Smooth muscle cell (in vitro differentiated cells): ENCODE data around the gene TRAF7. TPM values are rescaled to one million over a fixed set of nuclear protein-coding genes. Genes with fewer than 3 reads are reported as not detected.

Experiments
- DNase-seq: peaks from one replicate; lab custom pipeline; 2025; ENCODE audit not compliant: unreplicated experiment; lab: John Stamatoyannopoulos, UW
- H2AFZ ChIP-seq: fragments of 200-600 bp; sonication (generic); 2 replicates; pipeline ENCODE4 v1.6.0; 2016; ENCODE audit warnings: antibody characterized with exemption, low read depth, mild to moderate bottlenecking
- H3F3A ChIP-seq: fragments of 200-600 bp; sonication (generic); 2 replicates; pipeline ENCODE4 v1.6.0; 2017; ENCODE audit warnings: antibody characterized with exemption, low read depth
- H3K27ac ChIP-seq: fragments of 200-600 bp; sonication (generic); 2 replicates; pipeline ENCODE4 v1.5.1; 2016; ENCODE audit warnings: low read depth, mild to moderate bottlenecking
- H3K27me3 ChIP-seq: fragments of 200-600 bp; sonication (generic); 2 replicates; pipeline ENCODE4 v1.6.1; 2016; ENCODE audit warnings: low read depth, mild to moderate bottlenecking
- H3K36me3 ChIP-seq: fragments of 200-600 bp; sonication (generic); 2 replicates; pipeline ENCODE4 v1.5.1; 2016; ENCODE audit warnings: low read depth
- H3K4me1 ChIP-seq: fragments of 200-600 bp; sonication (generic); 2 replicates; pipeline ENCODE4 v1.5.1; 2016; ENCODE audit warnings: low read depth
- H3K4me2 ChIP-seq: fragments of 200-600 bp; sonication (generic); 2 replicates; pipeline ENCODE4 v1.6.0; 2016; ENCODE audit warnings: mild to moderate bottlenecking
- H3K4me3 ChIP-seq: fragments of 200-600 bp; sonication (generic); 2 replicates; pipeline ENCODE4 v1.5.1; 2016; ENCODE audit warnings: mild to moderate bottlenecking
- H3K79me2 ChIP-seq: fragments of 200-600 bp; sonication (generic); 2 replicates; pipeline ENCODE4 v1.6.0; 2016; ENCODE audit warnings: low read depth, mild to moderate bottlenecking
- H3K9ac ChIP-seq: fragments of 200-600 bp; sonication (generic); 2 replicates; pipeline ENCODE4 v1.6.0; 2016; ENCODE audit warnings: low read depth
- H3K9me3 ChIP-seq: fragments of 200-600 bp; sonication (generic); replicated peaks from 2 replicates; pipeline ENCODE4 v1.5.1; 2016; ENCODE audit warnings: low read depth
- H4K20me1 ChIP-seq: fragments of 200-600 bp; sonication (generic); 2 replicates; pipeline ENCODE4 v1.6.0; 2016; ENCODE audit warnings: low read depth
- CTCF ChIP-seq: fragments of 200-600 bp; sonication (generic); IDR thresholded peaks from 2 replicates; pipeline ENCODE4 v1.5.1; 2017; ENCODE audit warnings: borderline replicate concordance, mild to moderate bottlenecking, antibody characterized with exemption; ENCODE audit not compliant: insufficient read depth, poor library complexity, severe bottlenecking
- WGBS: methylation state at CpG from one replicate; pipeline ENCODE4 v1.1.7; 2016; ENCODE audit warnings: low lambda C conversion rate; 5-methylcytosine and 5-hydroxymethylcytosine counted together
- polyA plus RNA-seq: library from polyadenylated mRNA; unstranded; fragments of >200 nt; fragmentation: Nextera tagmentation; extraction: Ambion mirVana; gene quantifications from 2 replicates; pipeline ENCODE4 v1.2.1, GENCODE V29; 2016
- total RNA-seq: library from RNA; depleted of rRNA; stranded (reverse); fragments of >200 nt; gene quantifications from 2 replicates; pipeline ENCODE4 v1.2.3, GENCODE V29; 2014

TRAF7 gene
- total and polyA plus RNA-seq, 2 experiments from 2014 or later: 27.5 to 52.6 TPM

- H3K79me2 ChIP-seq: peaks cover 26% of the 10 kb centered on the region
- H3F3A ChIP-seq: no peaks in the 10 kb centered on the region
- no peaks in the 10 kb centered on the region for H3K27me3 ChIP-seq
- no peaks in the 10 kb centered on the region for H3K36me3 ChIP-seq
- no peak within 1 kb of the TSS for H3K27ac ChIP-seq
- DNase-seq: no peak
- no peak within 1 kb of the TSS for H2AFZ ChIP-seq
- no peak for TF ChIP-seq CTCF
- no peak within 1 kb of the TSS for H3K9ac ChIP-seq
- peaks cover 15% of the 10 kb centered on the region for H4K20me1 ChIP-seq
- no peaks in the 10 kb centered on the region for H3K9me3 ChIP-seq
- 82% methylated on average over 24 of the region's 24 CpGs for WGBS
- H3K4me1 ChIP-seq: peaks cover 13% of the 10 kb centered on the region
- H3K4me3 ChIP-seq: no peak within 1 kb of the TSS
- no peak within 1 kb of the TSS for H3K4me2 ChIP-seq
These were observed 55.1 kb downstream of the TRAF7 start, which contains the start of gene BRICD5 for GRCh38 chr16:2210386-2211365. TSS of gene BRICD5 (minus strand) at chr16:2210863. CDS start at chr16:2210833, 30 bp downstream.

- peaks cover 15% of the 10 kb centered on the region for H4K20me1 ChIP-seq
- no peak for TF ChIP-seq CTCF
These were observed 56.4 kb downstream of the TRAF7 start for GRCh38 chr16:2211923-2212347.

GRCh38 chr16:2212362-2213324, 57.1 kb downstream of the TRAF7 start:
- Histone ChIP-seq H4K20me1 (peaks cover 15% of the 10 kb centered on the region), H3K36me3 (no peaks in the 10 kb centered on the region), H3K27ac (no peak overlapping the region), H3K27me3 (no peaks in the 10 kb centered on the region), H3K4me3 (peak overlapping the region; percentile 90), H3K79me2 (peaks cover 19% of the 10 kb centered on the region), H2AFZ (no peak overlapping the region), H3K9ac (peak overlapping the region; percentile 81), H3K4me1 (peaks cover 13% of the 10 kb centered on the region), H3K9me3 (no peaks in the 10 kb centered on the region), H3K4me2 (peak overlapping the region; percentile 99), H3F3A (no peaks in the 10 kb centered on the region)
- 85% methylated on average over 19 of the region's 19 CpGs for WGBS
- no peak for TF ChIP-seq CTCF
- DNase-seq: no peak

More at GRCh38 chr16:2211923-2212347, 56.4 kb downstream of the TRAF7 start:
- DNase-seq: no peak
- Histone ChIP-seq H3K9me3 (no peaks in the 10 kb centered on the region), H3K4me1 (peaks cover 13% of the 10 kb centered on the region), H3K4me2 (no peak overlapping the region), H3K4me3 (no peak overlapping the region), H2AFZ (no peak overlapping the region), H3K9ac (no peak overlapping the region), H3F3A (no peaks in the 10 kb centered on the region), H3K27me3 (no peaks in the 10 kb centered on the region), H3K79me2 (peaks cover 19% of the 10 kb centered on the region), H3K36me3 (no peaks in the 10 kb centered on the region), H3K27ac (no peak overlapping the region)
- WGBS: 96% methylated on average over 11 of the region's 11 CpGs
